Smooth muscle cell of bladder (primary cell): ENCODE results near the gene NACA. TPM values are rescaled to one million over a fixed set of nuclear protein-coding genes. Genes with fewer than 3 reads are reported as not detected.

Experiments used
- total RNA-seq: library from RNA; depleted of rRNA; stranded (reverse); fragments of >200 nt; gene quantifications from 2 replicates; pipeline ENCODE4 v1.2.3, GENCODE V29; 2014

The NACA gene
- total RNA-seq = 1,171 and 1,228 TPM in 2 replicates

DNA sequence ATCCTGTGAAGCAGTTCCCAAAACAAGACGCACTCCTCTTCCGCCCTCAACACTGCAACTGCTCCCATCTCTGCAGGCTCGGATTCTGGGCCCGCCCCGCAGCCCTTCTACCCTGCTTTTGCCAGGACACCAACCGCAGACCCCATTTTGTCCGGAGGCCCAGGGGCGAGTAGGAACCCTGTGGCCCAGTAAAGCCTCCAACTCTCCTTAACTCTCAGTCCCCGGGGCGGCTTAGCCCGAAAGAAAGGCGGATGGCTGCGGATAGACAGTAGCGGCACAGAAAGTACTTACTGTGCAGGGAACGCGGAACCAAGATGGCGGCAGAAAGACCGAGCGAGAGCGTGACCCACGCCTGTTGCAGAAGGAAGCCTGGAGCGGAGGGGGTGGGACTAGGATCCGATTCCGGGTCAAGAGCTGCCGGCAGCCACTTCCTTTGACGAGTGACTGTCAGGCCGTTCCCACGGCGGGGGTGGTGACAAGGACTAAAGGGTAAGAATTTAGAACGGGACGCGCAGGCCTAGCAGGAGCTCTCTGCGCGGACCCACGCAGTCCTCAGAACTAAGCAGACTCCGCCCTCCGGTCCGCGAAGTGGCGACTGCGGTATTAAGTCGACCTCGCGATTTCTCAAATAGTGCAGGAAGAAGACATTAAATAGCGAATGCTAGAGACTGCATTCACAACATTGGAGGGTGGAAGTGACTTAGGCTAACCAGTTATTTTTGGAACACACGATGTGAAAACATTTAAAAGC, at the start of gene NACA:
Gene NACA, minus strand, starts transcription at position 328 of the 751 bp plus-strand sequence. CDS start 778 bp downstream, outside the sequence.

DNA sequence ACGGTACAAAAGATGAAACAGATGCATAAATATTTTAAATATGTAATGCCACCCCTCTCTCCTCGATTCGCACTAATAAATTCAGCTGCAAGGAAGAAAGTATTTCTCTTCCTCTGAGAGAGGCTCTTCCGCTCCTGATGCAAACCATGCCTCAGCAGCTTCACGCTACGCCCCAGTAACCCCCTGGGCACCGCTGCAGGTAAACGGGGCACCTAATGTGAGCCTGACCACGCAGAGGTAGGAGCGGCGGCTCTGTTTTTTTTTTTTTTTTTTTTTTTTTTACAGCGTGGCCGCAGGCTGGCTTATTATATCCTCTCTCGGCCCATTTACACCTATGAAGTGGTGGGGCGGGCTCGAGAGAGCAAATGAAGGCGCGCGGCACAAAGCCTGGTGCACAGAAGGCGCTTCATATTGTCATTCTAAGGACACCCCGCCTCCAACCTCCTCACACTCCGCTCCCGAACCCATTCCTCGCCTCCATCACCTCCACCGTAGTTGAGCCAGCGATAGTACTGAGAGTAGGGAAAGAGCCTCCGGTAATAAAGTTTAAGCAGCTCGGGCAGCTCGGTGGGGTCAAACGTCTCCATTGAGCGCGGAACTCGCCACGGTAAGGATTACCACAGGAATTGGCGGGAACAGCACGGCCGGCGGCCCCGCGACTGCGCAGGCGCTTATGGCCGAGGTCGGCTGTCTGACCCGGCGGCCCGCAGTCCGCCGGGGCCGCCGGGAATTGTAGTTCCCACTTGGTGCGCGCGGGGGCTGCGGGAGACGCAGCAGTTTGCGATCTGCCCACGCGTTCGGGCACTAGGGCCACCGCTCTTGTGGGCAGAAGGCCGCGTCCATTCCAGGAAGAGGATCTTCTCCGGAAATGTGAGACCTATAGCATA, 26.9 kb upstream of the NACA start, which contains the start of gene PRIM1:
Gene PRIM1, minus strand, starts transcription at position 612 of the 887 bp plus-strand sequence. Its CDS starts 25 bp downstream, at position 587.

DNA sequence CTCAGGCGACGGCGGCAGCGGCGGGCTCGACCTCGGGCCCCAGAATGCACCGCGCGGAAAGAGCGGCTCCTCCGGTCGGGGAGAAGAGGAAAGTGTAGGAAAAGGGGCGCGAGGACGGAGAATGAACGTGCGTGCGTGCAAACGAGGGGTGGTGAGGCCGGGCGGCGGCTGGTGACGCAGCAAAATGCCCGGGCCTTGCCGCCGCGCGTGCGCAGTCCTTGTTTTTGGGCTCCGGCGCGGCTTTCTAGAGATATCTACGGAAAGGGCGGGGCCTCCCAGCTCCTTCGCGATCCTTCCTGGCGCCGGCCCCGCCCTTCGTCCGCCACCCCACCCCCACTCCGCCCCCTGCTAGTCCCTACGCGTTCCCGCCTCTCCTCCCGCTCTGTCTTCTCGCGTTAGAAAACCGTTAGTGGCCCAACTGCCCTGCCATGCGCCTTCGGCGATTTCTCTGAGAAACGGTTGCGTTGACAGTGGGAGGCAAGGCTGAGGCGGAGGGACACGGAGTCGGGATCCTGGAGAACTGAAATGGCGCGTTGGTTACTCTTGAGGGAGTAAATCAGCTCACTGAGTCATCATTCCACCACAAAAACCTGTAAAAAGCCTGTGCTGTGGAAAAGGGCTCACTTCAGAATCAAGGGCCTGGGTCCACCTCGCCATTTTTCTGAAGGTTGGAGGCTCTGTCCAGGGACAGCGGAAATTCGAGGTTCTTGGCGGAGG, 36.8 kb downstream of the NACA start, which contains the start of gene PTGES3:
Gene PTGES3, minus strand, starts transcription at position 156 of the 717 bp plus-strand sequence. CDS start 285 bp downstream, outside the sequence.

Other genes starting within 250 kb of the NACA start
- gene GLS2, start 237.1 kb downstream of the NACA start, total RNA-seq = 0.09 TPM in 1 of 2 replicates, not detected in the other
- gene RBMS2, start 203.5 kb downstream of the NACA start, total RNA-seq = 10.2 and 10.5 TPM in 2 replicates
- gene BAZ2A, start 95.0 kb downstream of the NACA start, total RNA-seq = 12.4 and 16.0 TPM in 2 replicates
- 504 and 507 TPM in 2 replicates for gene ATP5F1B, start 79.3 kb downstream of the NACA start, total RNA-seq
- gene PTGES3, start 37.0 kb downstream of the NACA start, total RNA-seq = 33.1 and 48.4 TPM in 2 replicates
- 2.7 and 3.8 TPM in 2 replicates for gene PRIM1, start 27.0 kb upstream of the NACA start, total RNA-seq
- gene HSD17B6, start 38.0 kb upstream of the NACA start, total RNA-seq = 3.6 and 5.0 TPM in 2 replicates
- gene SDR9C7, start 209.1 kb upstream of the NACA start, total RNA-seq = under 0.01 TPM in 1 of 2 replicates, not detected in the other
- 0.09 and 0.14 TPM in 2 replicates for gene RDH16, start 232.3 kb upstream of the NACA start, total RNA-seq